Prostate gland (tissue), 2 donors: ENCODE data around the gene CHRNA1. TPM values are rescaled to one million over a fixed set of nuclear protein-coding genes. Genes with fewer than 3 reads are reported as not detected.

Source experiments
- DNase-seq: peaks from one replicate; pipeline ENCODE4 v3.0.0-alpha.2; 2019; ENCODE audit warnings: low spot score
- H3K27ac ChIP-seq, 2 donors: fragments of 200-600 bp; sonication (generic); 2 replicates each; pipeline ENCODE4 v1.5.1; 2017 to 2019
- H3K27me3 ChIP-seq: fragments of 200-600 bp; sonication (generic); replicated peaks from 2 replicates; pipeline ENCODE4 v1.5.1; 2019; ENCODE audit not compliant: insufficient read depth
- H3K36me3 ChIP-seq, 2 donors: fragments of 200-600 bp; sonication (generic); 1 replicate in 1 of 2; 2 replicates in 1 of 2; pipeline versions ENCODE4 v1.5.1 to v1.8.1; 2017 to 2019
- H3K4me1 ChIP-seq: fragments of 200-600 bp; sonication (generic); replicated peaks from 2 replicates; pipeline ENCODE4 v1.5.1; 2019
- H3K4me3 ChIP-seq, 2 donors: fragments of 200-600 bp; sonication (generic); 2 replicates each; pipeline ENCODE4 v1.5.1; 2017 to 2019
- H3K9me3 ChIP-seq: fragments of 200-600 bp; sonication (generic); 2 replicates; pipeline ENCODE4 v1.5.1; 2017
- CTCF ChIP-seq, 4 experiments: fragments of 200-600 bp in 2 of 4; fragments of 450-650 bp in 2 of 4; sonication (generic) in 2 of 4; IDR thresholded peaks; 1 replicate in 3 of 4; 2 replicates in 1 of 4; pipeline ENCODE4 v1.5.1; 2016 to 2019; ENCODE audit warnings: antibody characterized with exemption in 4 of 4, mild to moderate bottlenecking in 2 of 4, moderate library complexity in 2 of 4
- POLR2A ChIP-seq: fragments of 450-650 bp; IDR thresholded peaks from one replicate; pipeline ENCODE4 v1.6.1; 2016; ENCODE audit warnings: antibody characterized with exemption, mild to moderate bottlenecking
- POLR2AphosphoS5 ChIP-seq: sonication (generic); formaldehyde crosslinking; IDR thresholded peaks from one replicate; pipeline ENCODE4 v1.6.1; 2017; ENCODE audit warnings: antibody characterized with exemption
- WGBS: methylation state at CpG from one replicate; pipeline ENCODE4 v1.1.5; 2018; 5-methylcytosine and 5-hydroxymethylcytosine counted together
- intact Hi-C: fragments of 100-400 bp; cut with DNase I; formaldehyde crosslinking; loops from one replicate; pipeline ENCODE4 v1.14.2; 2022
- total RNA-seq, 2 donors: library from RNA; depleted of rRNA; stranded (reverse); fragments of >200 nt; gene quantifications; one replicate each; pipeline ENCODE4 v1.1.0, GENCODE V29; 2016

Gene CHRNA1
- total RNA-seq = 1 to 10 TPM in 1 of 2 donors, not detected in 1; 4.0 TPM

DNA sequence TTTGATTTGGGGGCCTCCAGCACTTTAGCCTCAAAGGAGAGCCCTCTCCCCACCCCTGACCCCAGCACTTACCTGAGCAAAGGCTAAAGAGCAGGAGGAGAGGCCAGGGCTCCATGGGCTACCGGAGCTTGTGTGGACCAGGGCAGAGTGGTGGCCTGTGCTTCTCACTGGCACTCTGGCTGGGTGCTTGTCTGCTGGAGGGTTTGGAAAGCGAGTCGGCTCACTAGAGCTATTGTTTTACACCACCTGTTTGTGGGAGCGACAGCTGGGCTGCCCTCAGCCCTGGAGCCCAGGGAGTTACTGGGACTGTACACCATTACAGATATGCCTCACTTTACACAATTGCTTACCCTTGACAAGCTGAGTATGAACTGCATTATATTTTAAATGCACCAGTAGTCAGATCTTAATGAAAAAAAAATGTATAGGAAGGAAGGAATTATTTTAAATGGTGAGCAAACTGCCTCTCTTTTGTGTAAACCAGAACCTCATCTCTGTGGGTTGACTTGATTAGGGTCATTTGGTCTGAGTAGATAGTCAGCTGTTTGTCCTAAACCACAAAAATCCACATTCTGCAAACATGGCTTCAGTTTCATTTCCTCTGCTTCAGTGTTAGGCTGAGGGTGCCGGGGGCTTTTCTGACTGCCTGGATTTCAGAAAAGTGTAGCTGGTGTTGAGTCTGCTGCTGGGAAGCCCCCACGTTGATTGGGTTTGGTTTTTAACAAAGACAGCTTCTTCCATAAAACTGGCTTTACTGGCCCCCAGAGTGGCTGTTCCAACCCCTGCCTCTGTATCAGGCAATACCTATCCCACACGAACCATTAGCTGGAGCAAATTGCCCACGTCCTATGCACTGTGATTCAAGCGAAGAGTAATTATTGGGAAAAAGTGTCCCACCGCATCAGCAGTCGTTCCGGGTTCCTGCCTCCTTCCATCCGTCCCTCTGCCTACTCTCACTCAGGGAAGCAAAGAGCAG lies at the start of gene CHRNA1:
Gene CHRNA1 (minus strand): TSS at position 193 of the 976 bp plus-strand sequence. CDS start 78 bp downstream, at position 115.
- no peaks in the 10 kb centered on the region for H3K4me1 ChIP-seq
- no peak within 1 kb of the TSS for H3K4me3 ChIP-seq
- H3K36me3 ChIP-seq = no peaks in the 10 kb centered on the region
- no peaks in the 10 kb centered on the region for H3K27me3 ChIP-seq
- WGBS = 84% methylated on average over 13 of the region's 13 CpGs
- no peak for DNase-seq
- TF ChIP-seq POLR2A = no peak
- TF ChIP-seq POLR2AphosphoS5 = no peak
- no peak for TF ChIP-seq CTCF (IDR thresholded peaks at IDR 0.05)
- no peaks in the 10 kb centered on the region for H3K9me3 ChIP-seq
- intact Hi-C loops = no loop called here
- H3K27ac ChIP-seq = no peak within 1 kb of the TSS

GRCh38 chr2:174812037-174812436 lies 47.8 kb upstream of the CHRNA1 start:
- Histone ChIP-seq H3K9me3 (no peaks in the 10 kb centered on the region), H3K27ac (no peak overlapping the region), H3K4me1 (no peaks in the 10 kb centered on the region), H3K36me3 (no peaks in the 10 kb centered on the region), H3K27me3 (no peaks in the 10 kb centered on the region), H3K4me3 (no peak overlapping the region)
- DNase-seq = no peak
- TF ChIP-seq CTCF (IDR thresholded peaks at IDR 0.05) = no peak
- TF ChIP-seq POLR2A = no peak
- TF ChIP-seq POLR2AphosphoS5 = no peak
- WGBS = over 99% methylated on average over 7 of the region's 7 CpGs
- intact Hi-C loops = no loop called here

GRCh38 chr2:174807931-174808330 lies 43.7 kb upstream of the CHRNA1 start:
- no peak overlapping the region for H3K27ac ChIP-seq
- no peaks in the 10 kb centered on the region for H3K36me3 ChIP-seq
- DNase-seq = no peak
- no peaks in the 10 kb centered on the region for H3K4me1 ChIP-seq
- intact Hi-C loops = no loop called here
- H3K4me3 ChIP-seq = no peak overlapping the region
- H3K9me3 ChIP-seq = no peaks in the 10 kb centered on the region
- no peaks in the 10 kb centered on the region for H3K27me3 ChIP-seq
- TF ChIP-seq POLR2AphosphoS5 = no peak
- TF ChIP-seq POLR2A = no peak
- TF ChIP-seq CTCF (IDR thresholded peaks at IDR 0.05) = no peak
- WGBS = 45% methylated on average over 1 of the region's 1 CpG

DNA sequence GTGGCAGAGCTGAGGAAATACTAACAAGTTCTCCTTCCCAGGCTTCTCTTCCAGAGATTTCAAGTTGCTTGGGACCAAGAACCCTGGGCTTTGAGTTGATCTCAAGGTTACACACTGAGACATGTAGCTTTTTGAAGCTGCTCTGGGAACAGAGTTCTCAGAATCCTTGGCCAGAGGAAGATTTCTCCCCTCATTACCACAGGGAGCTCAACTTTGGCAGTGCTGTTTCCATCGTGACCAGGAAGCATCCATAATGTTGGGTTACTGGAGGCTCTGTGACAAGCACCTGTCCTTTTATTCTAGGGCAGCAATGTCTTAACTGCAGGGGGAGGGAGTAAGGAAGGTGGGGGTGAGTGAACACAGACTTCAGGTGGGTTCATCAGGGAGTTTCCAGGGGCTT lies 41.5 kb upstream of the CHRNA1 start:
- TF ChIP-seq POLR2AphosphoS5 = no peak
- no peak for TF ChIP-seq CTCF (IDR thresholded peaks at IDR 0.05)
- no peak for TF ChIP-seq POLR2A
- no peak for DNase-seq
- intact Hi-C loops = no loop called here
- Histone ChIP-seq H3K36me3 (no peaks in the 10 kb centered on the region), H3K9me3 (no peaks in the 10 kb centered on the region), H3K4me1 (no peaks in the 10 kb centered on the region), H3K27me3 (no peaks in the 10 kb centered on the region), H3K27ac (no peak overlapping the region), H3K4me3 (no peak overlapping the region)
- 92% methylated on average over 1 of the region's 1 CpG for WGBS

GRCh38 chr2:174802459-174802858 lies 38.2 kb upstream of the CHRNA1 start:
- H3K36me3 ChIP-seq = no peaks in the 10 kb centered on the region
- H3K27ac ChIP-seq = no peak overlapping the region
- intact Hi-C loops = no loop called here
- TF ChIP-seq CTCF (IDR thresholded peaks at IDR 0.05) (no peak), POLR2AphosphoS5 (no peak), POLR2A (no peak)
- no peak overlapping the region for H3K4me3 ChIP-seq
- H3K9me3 ChIP-seq = no peaks in the 10 kb centered on the region
- WGBS = 95% methylated on average over 4 of the region's 4 CpGs
- DNase-seq = no peak
- H3K4me1 ChIP-seq = no peaks in the 10 kb centered on the region
- H3K27me3 ChIP-seq = no peaks in the 10 kb centered on the region
